Heart left ventricle (tissue), 13 donors: ENCODE measurements around the gene INF2.

Experiments used
- CTCF ChIP-seq, 12 donors: fragments of 200-600 bp; sonication (generic) in 4 of 12; IDR thresholded peaks; one replicate each; pipeline versions ENCODE4 v1.5.0 to v1.8.0; 2018 to 2022; ENCODE audit warnings: antibody characterized with exemption in 12 of 12, mild to moderate bottlenecking in 5 of 12
- POLR2A ChIP-seq, 2 donors: fragments of 450-650 bp; IDR thresholded peaks; one replicate each; pipeline ENCODE4 v1.6.1; 2017; ENCODE audit warnings: antibody characterized with exemption in 2 of 2, mild to moderate bottlenecking in 2 of 2, moderate library complexity in 2 of 2
- donor health status: ischemic (EF 13 %, LVEDD 7.1; RV severe dilation, severe dysfunction).
- donor health status: DM: no; HTN: yes; CAD: no.
- donor health status: DM: no; HTN: no; CAD: no.
- donor health status: ischemic (EF 25% LVEDD 6.9; RV normal size, moderate dysfunction).
- donor health status: ischemic (EF 25% LVEDD 5.7; RV mildly dilated, moderate dysfunction).
- donor health status: ischemic (EF 35%, LVEDD 5.7; RV mildly dilated, moderate dysfunction).
- donor health status: nonischemic (EF 11% LVEDD 7.7; RV severe dilation, severe dysfunction).
- donor health status: DM: yes; HTN: yes; CAD: no.
- donor health status: PGD.
- donor health status: ischemic (EF 29% LVEDD 5.4; RV normal size, mild dysfunction).
- donor health status: nonischemic (EF 23%, LVEDD 6.1; RV moderate dilation, normal function).

- TF ChIP-seq CTCF (IDR thresholded peaks at IDR 0.05), result no peak
- no peak for TF ChIP-seq POLR2A (IDR thresholded peaks at IDR 0.05)
These were observed 13.2 kb upstream of the INF2 start for GRCh38 chr14:104676130-104676693.
